ENCODE measurements around the gene MCM9. TPM values are rescaled to one million over a fixed set of nuclear protein-coding genes. Genes with fewer than 3 reads are reported as not detected.

MCM9 gene
- polyA plus RNA-seq, 3 donors: 9.4 to 11.9 (median 9.8) TPM

DNA sequence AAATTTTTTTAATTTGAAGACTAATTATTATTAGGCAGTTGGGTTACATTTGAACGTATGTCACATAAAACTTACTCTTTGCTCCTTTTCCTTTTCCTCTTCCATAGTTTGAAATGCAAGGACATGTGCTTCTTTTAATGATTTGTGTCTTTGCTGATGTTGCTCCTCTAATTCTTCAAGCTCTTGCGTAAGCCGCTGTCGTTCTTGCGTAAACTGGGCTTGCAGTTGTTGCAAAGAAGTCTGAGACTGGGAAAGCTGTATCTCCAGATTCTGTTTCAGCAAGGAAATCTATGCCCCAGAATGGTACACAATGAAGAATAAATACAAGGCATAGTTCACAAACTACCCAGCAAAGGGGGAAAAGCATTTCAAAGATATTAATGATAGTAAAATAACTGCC lies 45.1 kb upstream of the MCM9 start:
- TF ChIP-seq, protein P1, sequence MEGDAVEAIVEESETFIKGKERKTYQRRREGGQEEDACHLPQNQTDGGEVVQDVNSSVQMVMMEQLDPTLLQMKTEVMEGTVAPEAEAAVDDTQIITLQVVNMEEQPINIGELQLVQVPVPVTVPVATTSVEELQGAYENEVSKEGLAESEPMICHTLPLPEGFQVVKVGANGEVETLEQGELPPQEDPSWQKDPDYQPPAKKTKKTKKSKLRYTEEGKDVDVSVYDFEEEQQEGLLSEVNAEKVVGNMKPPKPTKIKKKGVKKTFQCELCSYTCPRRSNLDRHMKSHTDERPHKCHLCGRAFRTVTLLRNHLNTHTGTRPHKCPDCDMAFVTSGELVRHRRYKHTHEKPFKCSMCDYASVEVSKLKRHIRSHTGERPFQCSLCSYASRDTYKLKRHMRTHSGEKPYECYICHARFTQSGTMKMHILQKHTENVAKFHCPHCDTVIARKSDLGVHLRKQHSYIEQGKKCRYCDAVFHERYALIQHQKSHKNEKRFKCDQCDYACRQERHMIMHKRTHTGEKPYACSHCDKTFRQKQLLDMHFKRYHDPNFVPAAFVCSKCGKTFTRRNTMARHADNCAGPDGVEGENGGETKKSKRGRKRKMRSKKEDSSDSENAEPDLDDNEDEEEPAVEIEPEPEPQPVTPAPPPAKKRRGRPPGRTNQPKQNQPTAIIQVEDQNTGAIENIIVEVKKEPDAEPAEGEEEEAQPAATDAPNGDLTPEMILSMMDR (IDR thresholded peaks at IDR 0.05): no peak
- intact Hi-C loops (cut with micrococcal nuclease): no loop called here
- H3K9me3 ChIP-seq (replicated peaks in 1 of 2; ENCODE audit: control insufficient read depth in 1 of 2, insufficient read depth in 1 of 2, low read length in 2 of 2): no peaks in the 10 kb centered on the region
- no CpG with 5 or more reads among the region's 5 CpGs for WGBS (ENCODE audit: insufficient coverage)
- no peaks in the 10 kb centered on the region for H3K36me3 ChIP-seq (replicated peaks in 1 of 2; ENCODE audit: control insufficient read depth in 1 of 2, insufficient read depth in 2 of 2, low read length in 2 of 2)
- Mint-ChIP-seq H3K36me3 (no peaks in the 10 kb centered on the region), H3K4me1 (peaks cover 3% of the 10 kb centered on the region), H3K27ac (no peak overlapping the region), H3K27me3 (ENCODE audit: low read depth in 3 of 3) (no peaks in the 10 kb centered on the region), H3K4me3 (no peak overlapping the region), H3K9me3 (no peaks in the 10 kb centered on the region)
- no peak overlapping the region for H3K4me3 ChIP-seq (replicated peaks in 1 of 3; ENCODE audit: low read depth in 2 of 3, low read length in 3 of 3)
- H3K9ac ChIP-seq (ENCODE audit: insufficient read depth, low read length, poor library complexity, severe bottlenecking): no peak overlapping the region
- H3K79me2 ChIP-seq (ENCODE audit: insufficient read depth, low read length): no peaks in the 10 kb centered on the region
- no peak overlapping the region for H3K27ac ChIP-seq (ENCODE audit: low read depth in 1 of 2, low read length in 2 of 2)
- DNase-seq: peak; percentile 22 to 47 (median 46)
- H3K4me1 ChIP-seq (ENCODE audit: control insufficient read depth in 1 of 2, insufficient read depth in 2 of 2, low read length in 2 of 2): no peaks in the 10 kb centered on the region
- no peaks in the 10 kb centered on the region for H4K20me1 ChIP-seq (ENCODE audit: insufficient read depth, low read length)
- H3K27me3 ChIP-seq (ENCODE audit: control insufficient read depth in 2 of 2, insufficient read depth in 2 of 2, low read length in 2 of 2): no peaks in the 10 kb centered on the region
- no peak overlapping the region for H3K4me2 ChIP-seq (replicated peaks; ENCODE audit: extremely low read depth, low read length, poor library complexity, severe bottlenecking)
- H2AFZ ChIP-seq (ENCODE audit: insufficient read depth, low read depth, low read length, poor library complexity, severe bottlenecking): no peak overlapping the region

DNA sequence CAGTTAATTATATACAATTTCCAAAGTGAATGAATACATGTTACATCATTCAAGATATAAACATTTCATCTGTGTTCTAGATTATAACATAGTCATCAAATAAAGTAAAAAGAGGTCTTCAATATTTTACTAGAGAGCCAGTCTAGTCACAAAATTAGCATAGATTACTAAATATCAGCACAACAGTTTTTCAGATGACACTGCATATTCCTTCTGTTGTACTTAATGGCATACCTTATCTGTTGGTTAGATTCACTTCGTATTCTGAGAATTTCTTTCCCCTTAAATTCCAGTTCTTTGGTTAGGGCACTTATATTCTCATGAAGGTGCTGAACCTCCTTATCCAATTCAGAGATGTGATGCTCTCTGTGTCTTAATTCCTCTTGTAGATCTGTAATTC lies 39.8 kb upstream of the MCM9 start:
- Histone ChIP-seq H3K9me3 (replicated peaks in 1 of 2; ENCODE audit: control insufficient read depth in 1 of 2, insufficient read depth in 1 of 2, low read length in 2 of 2) (no peaks in the 10 kb centered on the region), H3K36me3 (replicated peaks in 1 of 2; ENCODE audit: control insufficient read depth in 1 of 2, insufficient read depth in 2 of 2, low read length in 2 of 2) (no peaks in the 10 kb centered on the region), H4K20me1 (ENCODE audit: insufficient read depth, low read length) (no peaks in the 10 kb centered on the region), H3K9ac (ENCODE audit: insufficient read depth, low read length, poor library complexity, severe bottlenecking) (no peak overlapping the region), H3K79me2 (ENCODE audit: insufficient read depth, low read length) (no peaks in the 10 kb centered on the region), H2AFZ (ENCODE audit: insufficient read depth, low read depth, low read length, poor library complexity, severe bottlenecking) (no peak overlapping the region), H3K27me3 (ENCODE audit: control insufficient read depth in 2 of 2, insufficient read depth in 2 of 2, low read length in 2 of 2) (no peaks in the 10 kb centered on the region), H3K4me3 (replicated peaks in 1 of 3; ENCODE audit: low read depth in 2 of 3, low read length in 3 of 3) (no peak overlapping the region), H3K4me2 (replicated peaks; ENCODE audit: extremely low read depth, low read length, poor library complexity, severe bottlenecking) (no peak overlapping the region), H3K27ac (ENCODE audit: low read depth in 1 of 2, low read length in 2 of 2) (no peak overlapping the region), H3K4me1 (ENCODE audit: control insufficient read depth in 1 of 2, insufficient read depth in 2 of 2, low read length in 2 of 2) (no peaks in the 10 kb centered on the region)
- intact Hi-C loops (cut with micrococcal nuclease): no loop called here
- H3K27me3 Mint-ChIP-seq (ENCODE audit: low read depth in 3 of 3): no peaks in the 10 kb centered on the region
- no peaks in the 10 kb centered on the region for H3K9me3 Mint-ChIP-seq
- H3K4me1 Mint-ChIP-seq: no peaks in the 10 kb centered on the region
- no peak overlapping the region for H3K27ac Mint-ChIP-seq
- DNase-seq: no peak
- H3K4me3 Mint-ChIP-seq: no peak overlapping the region
- no peaks in the 10 kb centered on the region for H3K36me3 Mint-ChIP-seq
- WGBS (ENCODE audit: insufficient coverage): no CpG with 5 or more reads among the region's 1 CpG
- TF ChIP-seq, protein P1 (IDR thresholded peaks at IDR 0.05): no peak

All from CD14-positive monocyte (primary cell).